CD4-positive, alpha-beta T cell treated with Interleukin-12 subunit alpha and Interleukin-12 subunit beta, for 1 hour (primary cell): ENCODE results near the gene OTUD5.
A peak's percentile ranks its signal among the peaks of the same experiment; 100 is the strongest.
"Not testable (repeated sequence)": the region's sequence is repeated elsewhere in the genome, so short reads cannot be mapped to it uniquely, and the experiment has no call there.

ENCODE experiments used
- DNase-seq: peaks from one replicate; pipeline ENCODE4 v3.0.0-alpha.2; 2020

OTUD5 gene

DNA sequence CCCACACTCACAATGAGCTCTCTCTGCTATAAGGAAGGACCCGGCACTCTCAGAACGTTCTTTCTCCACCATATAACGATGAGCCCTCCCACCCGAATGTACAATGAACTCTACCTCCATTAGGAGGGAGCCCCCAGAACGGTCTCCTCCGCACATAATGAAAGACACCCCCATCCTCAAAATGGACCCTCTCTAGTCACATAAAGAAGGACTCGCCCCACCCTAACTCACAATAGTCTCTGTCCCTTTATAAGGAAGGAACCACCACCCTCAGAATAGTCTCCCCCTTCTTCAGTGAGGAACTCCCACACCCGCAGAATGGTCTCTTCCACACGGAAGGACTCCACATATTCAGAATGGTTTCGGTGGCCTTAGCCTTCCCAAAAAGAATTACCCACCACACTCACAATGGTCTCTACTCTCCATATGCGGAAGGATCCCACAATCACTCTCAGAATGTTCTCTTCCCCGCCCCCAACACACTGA is 46.4 kb downstream of the OTUD5 start:
- DNase-seq, result no peak

DNA sequence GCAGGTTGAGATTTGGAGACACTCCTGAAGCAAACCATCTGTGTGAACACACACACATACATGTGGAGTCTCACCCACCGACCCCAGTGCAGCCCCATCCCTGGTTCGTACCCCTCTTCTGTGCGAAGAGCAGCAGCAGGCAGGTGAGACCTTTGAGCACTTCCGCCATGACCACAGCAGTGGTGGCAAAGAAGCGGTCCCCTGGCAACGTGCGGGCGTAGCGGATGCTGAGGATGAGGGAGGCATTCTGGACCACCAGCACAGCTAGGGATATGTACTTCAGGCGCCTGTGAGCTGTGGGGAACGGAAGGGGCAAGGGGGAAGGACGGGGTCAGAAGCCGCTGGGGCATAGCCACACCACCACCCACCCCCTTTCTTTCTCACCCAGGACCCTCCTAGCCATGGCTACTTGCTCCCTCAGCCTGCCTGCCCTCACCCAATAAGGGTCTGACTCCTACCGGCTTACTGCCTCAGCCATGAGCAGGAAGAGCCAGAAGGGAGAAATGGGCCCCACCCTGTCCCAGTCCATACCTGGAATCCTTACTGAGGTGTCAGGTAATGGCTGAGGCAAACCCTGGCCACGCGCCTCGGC is 47.6 kb downstream of the OTUD5 start:
- DNase-seq, result peak; percentile 36

DNA sequence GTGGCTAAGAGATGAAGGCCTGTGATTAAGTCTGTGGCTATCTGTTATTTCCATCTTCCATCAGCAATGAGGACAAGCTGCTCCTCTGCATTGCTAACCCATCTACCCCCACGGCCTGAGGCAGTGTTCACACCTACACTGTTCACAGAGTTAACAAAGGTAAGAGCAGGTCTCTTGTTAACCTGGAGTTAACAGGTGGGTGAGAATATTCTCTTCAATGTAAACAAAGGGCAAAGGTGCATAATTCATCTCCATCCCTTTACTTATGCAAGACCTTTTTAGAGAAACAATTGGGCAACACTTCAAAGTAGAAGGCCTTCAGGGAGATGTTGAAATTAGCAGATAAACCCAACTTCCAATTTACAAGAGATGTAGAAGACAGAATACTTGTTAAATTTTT is 48.8 kb downstream of the OTUD5 start:
- no peak for DNase-seq

DNA sequence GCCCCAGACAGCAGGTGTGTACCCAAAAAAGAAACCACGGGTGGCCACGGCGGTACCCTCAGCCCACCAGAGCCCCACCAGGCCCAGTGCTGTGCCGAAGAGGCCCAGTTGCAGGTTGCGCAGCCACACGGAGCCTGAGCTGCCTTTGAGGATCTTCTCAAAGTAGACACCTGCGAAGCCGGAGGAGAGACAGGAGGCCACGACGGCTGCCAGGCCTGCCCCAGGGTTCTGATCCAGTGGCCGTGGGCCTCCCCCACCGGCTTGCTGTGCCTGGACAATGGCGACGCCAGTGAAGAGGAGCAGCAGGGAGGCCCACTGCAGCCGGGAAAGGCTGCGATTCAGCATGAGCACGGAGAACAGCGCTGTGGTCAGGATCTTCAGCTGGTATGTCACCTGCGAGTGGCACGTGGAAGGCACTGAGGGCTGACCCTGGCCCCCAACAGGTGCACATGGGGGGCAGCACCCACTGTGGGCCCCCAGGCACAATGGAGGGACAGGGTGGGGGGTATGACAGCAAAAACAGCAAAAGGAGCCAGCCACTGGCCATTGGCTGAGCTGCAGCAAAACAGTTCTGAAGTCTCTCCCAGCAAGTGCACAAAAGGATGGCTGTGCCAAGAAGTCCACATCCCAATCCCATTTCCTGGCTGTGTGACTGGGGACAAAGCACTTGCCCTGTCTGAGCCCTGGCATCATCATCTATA is 52.2 kb downstream of the OTUD5 start:
- no peak for DNase-seq

DNA sequence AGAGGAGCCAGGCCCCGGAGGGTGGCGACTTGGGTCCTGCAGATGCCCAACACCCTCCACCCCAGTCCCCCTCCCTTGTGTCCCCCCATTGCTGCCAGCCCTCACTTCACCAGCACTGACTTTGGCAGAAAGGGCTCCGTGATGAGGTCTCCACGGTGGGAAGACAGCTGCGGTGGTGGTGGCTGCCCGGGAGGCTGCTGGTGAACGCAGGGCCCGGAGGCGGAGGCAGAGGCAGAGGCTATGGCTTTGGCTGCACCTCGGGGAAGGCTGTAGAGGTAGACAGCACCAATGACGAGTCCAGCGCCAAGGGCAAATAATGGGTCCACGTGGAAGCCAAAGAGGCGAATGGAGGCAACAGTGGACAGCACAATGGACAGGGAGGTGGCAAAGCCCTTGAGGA is 52.8 kb downstream of the OTUD5 start:
- no peak for DNase-seq

DNA sequence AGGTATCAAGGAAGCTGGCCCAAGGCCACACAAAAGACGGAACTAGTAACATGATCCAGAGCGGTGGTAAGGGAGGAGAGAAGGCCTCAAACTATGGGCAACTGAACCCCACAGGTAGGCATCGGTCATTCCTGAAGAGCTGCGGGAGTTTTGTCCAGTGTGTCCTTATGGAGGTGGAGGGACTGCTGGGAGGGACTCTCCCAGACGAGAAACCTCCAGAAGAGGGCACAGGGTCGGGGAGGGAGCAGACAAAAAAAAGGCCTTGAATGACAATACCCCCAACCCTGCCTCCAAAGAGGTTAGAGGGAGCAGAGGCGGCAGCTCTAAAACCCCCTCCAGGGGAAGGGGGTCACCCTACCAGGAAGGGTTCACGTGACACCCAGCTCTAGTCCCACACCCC is 53.2 kb downstream of the OTUD5 start:
- DNase-seq, result no peak

DNA sequence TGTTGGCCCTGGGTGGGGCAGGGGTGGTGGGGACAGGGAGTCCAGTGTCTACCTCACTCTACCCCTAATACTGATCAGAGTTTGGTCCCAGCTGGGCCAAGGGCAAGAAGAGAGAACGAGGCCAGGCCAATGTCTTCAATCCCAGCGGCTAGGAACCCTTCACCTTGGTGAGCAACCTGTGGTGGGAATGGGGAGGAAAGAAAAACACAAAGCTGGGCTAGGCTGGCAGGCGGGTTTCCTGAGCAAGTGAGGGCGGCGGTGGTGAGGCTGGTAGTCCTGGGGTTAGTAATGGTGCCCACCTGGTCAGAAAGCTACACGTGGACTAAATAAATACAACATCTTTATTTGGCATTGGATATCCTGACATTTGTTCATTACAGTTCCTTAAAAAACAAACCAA is 54.1 kb downstream of the OTUD5 start:
- DNase-seq, result no peak

DNA sequence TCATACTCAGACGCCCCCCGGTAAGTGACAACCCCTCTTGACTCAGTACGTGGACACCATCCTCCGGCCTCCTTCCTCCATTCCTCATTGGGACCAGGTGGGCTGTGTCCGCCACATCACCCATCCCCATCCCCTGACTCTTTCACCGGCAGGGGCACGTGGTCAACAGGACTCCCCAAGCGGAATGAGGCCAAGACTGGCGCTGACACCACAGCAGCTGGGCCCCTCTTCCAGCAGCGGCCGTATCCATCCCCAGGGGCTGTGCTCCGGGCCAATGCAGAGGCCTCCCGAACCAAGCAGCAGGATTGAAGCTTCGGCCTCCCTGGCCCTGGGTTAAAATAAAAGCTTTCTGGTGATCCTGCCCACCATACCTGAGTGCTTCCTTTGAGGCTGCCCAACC is 54.6 kb downstream of the OTUD5 start:
- DNase-seq, result no peak

DNA sequence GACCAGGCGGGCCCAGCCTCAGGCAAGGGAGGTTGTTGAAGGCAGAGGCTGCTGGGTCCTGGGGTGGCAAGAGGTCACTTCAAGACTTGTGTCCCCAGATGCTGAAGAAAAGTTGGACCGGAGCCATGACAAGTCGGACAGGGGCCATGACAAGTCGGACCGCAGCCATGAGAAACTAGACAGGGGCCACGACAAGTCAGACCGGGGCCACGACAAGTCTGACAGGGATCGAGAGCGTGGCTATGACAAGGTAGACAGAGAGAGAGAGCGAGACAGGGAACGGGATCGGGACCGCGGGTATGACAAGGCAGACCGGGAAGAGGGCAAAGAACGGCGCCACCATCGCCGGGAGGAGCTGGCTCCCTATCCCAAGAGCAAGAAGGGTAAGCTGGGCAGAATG is 55.3 kb downstream of the OTUD5 start:
- no peak for DNase-seq

DNA sequence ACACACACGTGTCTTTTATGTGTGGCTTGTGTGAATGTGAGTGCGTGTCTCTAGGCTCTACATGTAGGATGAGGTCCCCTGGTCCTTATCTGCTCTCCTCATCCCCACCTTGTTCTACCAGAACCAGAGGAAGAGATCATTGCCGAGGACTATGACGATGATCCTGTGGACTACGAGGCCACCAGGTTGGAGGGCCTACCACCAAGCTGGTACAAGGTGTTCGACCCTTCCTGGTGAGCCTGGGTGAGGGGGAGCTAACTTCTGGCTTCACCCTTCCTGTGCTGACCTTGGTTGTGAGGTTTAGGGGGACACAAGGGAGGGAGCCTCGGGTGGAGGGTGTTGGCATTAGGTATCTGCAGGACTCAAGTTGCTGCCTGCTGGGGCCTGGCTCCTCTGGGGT is 56.3 kb downstream of the OTUD5 start:
- no peak for DNase-seq

DNA sequence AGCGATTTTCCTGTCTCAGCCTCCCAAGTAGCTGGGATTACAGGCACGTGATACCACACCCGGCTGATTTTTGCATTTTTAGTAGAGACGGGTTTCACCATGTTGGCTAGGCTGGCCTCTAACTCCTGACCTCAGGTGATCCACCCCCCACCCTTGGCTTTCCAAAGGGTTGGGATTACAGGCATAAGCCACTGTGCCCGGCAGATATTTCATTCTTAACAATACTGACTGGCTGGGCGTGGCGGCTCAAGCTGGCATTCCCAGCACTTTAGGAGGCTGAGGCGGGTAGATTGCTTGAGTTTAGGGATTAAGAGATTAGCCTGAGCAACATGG is 58.4 kb downstream of the OTUD5 start:
- no peak for DNase-seq

DNA sequence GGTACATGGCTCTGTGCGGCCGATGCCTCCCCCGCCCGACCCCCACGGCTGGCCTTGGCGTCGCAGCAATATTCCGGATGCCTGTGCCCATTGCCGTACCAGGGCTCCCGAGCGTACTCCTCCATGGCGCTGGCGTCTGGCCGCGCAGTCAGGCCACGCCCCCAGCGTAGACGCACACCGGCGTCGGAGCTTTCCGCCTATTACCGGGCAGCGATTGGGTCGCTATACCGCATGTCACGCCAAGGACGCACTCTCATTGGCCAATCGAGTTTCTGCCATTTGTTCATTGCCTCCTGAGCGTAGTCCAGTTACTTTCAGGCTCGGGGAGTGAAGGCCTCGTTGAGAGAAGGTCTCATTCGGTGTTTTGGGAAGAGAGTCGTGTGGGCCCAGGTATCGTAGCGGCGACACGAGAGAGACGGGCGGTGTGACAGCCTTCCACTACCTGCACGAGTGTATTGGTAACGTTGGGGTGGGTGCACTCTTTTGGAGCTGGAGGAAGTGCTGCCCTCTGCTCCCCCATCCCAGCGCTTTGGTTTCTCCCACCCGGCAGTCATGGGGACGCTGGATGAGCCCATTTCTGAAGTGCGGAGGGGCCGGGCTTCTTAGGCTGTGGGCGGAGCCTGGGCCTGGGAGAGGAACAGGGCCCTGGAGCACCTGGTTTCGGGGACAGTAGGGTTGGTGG is 59.6 kb downstream of the OTUD5 start, which contains the start of the genes PQBP1 and TIMM17B:
PQBP1 (plus strand) TSS at position 306 of the 682 bp plus-strand sequence. CDS start 580 bp downstream, outside the sequence.
TIMM17B (minus strand) TSS at position 144 of the 682 bp plus-strand sequence; CDS start at position 125, 19 bp downstream.
- DNase-seq, result peak; percentile 92

DNA sequence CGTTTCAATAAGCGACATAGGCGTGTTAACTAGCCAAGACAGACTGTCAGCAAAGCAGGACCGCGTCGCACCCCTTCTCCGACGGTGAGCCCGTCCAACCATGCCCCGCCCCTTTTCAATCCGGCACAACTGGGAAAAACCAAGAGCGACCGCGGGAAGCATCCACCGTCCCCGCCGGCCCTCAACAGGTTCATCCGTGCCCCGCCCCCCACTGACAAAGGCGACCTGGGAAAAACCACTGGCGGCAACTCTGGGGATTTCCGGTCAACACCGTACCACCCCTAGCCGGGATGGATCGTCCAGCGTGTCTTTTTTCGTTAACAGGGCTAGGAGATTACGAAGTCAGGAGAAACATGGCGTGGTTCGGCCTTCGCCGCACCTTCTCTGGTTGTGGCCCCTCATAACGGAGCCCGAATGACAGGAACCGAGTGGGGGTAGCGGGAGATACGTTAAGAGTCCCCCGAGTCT is 60.2 kb downstream of the OTUD5 start:
- DNase-seq, result peak; percentile 79

DNA sequence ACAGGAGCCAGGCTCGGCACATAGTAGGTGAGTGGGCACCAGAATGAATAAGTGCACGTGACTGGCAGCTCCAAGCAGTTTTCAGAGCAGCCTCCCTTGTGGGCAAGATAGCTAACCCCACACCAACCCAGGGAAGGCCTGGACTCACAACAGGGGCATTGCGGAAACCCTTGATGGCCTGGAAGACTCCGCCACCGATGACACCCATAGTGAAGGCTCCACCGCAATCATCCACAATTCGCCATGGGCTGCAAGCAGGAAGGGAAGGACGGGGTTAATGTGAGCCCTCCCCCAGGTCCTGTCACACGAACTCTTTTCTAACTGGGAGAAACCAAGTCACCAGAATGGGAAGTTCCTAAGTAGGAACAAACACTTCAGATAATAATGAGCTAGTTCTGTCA is 60.8 kb downstream of the OTUD5 start:
- no peak for DNase-seq

DNA sequence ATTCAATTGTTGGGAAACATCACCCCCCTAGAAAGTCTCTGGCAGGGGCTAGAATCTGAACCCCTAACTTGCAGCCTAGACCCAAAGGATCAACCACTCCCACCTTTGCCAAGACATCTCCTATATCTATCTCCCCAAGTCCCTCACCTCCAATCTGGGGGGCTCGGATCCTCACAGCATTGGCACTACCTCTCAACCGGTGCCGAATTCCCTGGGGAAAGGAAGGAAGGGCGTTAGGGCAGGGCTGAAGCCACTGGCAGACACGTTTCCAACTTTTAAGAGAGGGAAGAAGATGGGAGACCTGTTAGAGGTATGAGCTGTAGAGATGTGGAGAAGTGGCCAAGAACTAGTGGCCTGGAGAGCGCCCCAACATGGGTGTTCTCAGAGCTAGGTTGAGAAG is 62.5 kb downstream of the OTUD5 start:
- no peak for DNase-seq

DNA sequence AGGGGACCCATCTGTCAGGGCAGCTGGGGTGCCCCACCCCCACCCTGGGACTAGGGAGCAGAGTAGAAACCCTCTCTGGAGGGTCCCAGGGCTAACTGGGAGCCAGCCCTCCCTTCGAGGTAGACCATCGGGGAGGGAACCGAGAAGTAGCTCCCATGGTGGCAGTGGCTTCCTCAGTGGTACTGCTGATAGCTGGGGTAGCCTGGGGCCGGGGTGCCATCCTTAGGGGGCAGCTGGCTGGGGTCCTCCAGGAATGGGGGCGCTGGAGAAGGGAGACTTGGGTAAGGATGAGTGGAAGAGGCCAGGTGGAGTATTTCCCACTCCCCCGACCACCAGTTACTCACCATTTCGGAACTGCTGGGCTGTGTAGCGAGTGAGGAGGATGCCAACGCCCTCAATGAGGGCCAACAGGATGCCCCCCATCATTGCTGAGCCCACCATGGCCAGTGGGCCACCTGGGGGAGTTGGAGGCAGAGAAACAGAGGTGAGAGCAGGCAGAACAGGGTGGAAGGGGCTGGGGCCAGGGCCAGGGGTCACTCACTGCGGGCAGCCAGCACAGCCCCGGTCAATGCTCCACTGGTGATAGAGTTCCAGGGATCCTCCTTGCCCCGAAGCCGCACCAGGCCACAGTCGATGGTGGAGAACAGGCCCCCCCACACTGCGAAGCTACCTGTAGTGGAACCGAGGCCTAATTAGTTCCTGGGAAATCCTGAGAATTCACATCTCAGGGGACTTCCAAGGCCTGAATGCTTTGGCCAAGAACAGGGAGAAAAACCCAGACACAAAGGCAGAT is 63.7 kb downstream of the OTUD5 start:
- DNase-seq, result no peak

DNA sequence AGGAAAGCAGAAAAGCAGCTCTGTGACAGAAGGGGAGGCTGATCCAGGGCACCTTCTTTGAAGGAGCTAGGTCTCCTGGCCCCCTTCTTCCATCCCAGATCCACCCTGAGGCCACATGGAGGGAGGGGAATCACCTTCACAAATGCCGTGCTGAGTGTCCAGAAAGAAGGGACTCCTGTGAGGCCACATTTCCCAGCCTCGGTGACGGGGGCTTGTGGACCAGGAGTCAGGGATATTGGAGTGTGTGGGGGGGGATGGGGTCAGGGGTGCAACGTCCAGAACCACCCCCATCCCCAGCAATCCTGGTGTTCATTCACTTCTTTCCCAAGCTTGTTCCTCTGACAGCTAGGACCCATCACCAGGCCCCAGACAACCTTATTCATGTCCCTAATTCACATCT is 64.5 kb downstream of the OTUD5 start:
- no peak for DNase-seq

DNA sequence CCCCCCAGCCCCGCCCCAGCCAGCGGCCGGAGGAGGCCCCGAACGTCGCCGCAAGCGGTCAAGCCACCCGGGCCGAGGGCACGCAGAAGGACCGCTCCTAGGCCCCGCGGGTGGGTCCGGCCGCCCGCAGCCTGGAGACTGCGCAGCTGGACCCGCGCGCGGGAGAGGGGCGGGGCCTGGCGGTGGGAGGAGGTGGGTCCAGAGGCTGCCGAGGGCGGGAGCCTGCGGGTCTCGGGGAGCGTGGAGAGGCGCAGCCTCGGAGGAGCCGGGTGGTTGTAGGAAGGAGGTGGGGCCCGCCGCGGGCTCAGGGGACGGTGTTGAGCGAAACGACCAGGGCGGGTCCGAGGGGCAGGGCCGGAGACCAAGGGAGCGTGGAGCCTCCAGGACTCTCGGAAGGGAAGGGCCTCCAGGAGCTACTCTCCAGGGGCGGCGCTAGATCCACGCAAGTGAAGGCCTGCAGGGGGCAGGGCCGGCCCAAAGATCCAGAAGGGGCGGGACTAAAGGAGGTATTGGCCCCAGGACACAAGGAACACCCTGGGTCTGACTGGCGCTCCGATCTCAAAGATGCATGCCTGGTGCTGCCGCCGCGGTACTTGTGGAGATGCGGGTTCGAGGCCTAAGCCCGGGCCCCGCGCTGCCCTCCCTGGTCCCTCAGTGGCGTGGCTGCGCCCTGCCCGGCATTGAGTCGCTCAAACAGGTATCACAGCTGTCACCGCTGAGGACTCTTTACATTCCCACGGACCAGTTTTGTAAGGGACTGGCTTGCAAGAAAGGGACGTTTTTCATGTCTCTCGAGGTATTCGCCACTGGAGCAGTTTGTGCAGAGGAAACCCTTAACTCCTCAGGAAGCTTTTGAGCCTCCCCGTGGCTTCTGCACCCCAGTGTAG is 65.8 kb downstream of the OTUD5 start:
- peak; percentile 82 for DNase-seq

DNA sequence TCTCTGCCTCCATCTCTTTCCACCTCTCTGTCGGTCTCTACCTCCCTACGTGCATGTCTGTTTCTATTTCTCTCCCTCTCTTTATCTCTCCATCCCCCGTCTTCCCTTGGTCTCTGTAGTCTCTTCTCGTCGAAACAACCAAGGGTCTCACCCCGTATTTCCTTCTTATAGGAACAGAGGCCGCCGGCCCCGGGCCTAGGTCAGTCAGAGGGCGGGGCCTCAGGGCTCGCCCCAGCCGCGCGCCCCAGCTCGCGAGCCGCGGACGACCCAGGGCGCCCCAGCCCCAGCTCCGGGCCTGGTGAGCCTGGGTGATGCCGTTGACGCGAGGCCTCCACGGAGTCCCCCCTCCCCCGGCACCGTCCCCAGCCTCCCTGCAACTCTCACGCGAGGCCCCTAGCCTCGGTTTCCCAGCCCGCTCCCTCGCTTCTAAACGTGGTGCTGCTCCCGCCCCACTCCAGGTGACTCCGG is 66.4 kb downstream of the OTUD5 start:
- no peak for DNase-seq

DNA sequence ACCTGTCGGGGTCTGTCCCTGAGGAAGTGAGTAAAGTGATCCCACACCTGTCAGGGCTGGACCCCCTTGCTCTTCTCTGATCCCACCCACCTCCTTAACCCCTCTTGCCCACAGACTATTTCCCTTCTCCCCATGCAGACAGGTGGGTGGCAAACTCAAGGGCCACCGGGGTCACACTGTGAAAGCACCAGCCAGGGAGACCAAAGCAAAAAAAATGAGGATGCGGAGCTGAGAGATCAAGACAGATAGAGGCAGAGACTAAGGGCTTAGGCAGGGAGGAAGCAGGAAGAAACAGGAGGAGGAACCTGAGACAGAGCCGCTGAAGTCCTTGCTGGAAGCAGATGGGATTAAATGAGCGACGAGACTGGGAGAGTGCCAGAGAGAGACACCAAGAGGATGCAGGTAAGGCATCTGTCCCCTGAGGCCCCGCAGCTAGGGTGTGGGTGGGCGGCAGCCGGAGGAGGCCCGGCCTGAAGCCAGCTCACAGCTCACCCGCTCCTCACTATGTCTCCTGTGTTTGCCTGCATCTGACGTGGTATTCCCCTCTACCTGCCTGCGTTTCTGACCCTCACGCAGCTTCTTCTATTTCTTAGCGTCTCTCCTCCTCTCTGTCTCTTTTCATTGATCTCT is 67.0 kb downstream of the OTUD5 start:
- no peak for DNase-seq

DNA sequence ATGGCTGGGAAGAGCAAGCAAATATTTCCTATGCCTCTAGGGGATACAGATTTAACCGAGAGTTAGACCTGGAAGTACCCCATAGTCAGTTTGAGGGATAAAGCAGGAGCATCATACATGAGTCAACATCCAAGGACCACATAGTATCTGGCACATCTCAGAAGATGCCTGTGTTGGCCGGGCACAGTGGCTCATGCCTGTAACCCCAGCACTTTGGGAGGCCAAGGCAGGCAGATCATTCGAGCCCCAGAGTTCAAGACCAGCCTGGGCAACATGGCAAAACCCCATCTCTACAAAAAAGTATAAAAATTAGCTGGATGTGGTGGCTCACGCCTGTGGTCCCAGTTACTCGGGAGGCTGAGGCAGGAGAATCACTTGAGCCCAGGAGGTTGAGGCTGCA is 70.8 kb downstream of the OTUD5 start:
- not testable (repeated sequence) for DNase-seq

DNA sequence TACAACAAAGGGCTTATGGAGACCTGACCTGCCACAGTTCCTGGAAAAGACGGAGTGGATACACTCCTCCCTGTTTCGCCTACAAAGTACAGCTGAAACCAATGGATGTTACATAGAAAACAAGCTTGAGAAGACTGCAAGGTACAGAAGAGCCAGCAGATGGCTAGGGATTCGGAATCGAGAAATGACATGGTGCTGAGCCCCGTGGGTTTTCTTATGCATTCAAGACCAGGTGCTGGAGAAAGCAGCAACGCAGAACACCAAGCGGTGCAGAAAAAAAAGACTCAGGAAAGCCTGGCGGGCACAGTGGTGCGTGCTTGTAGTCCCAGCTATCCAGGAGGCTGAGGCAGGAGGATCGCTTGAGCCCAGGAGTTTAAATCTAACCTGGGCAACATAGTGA is 73.7 kb downstream of the OTUD5 start:
- DNase-seq, result no peak
